ENCODE measurements around the gene SLFN11. TPM values are rescaled to one million over a fixed set of nuclear protein-coding genes. Genes with fewer than 3 reads are reported as not detected.

SLFN11 gene
- total RNA-seq, 1 donor from 2014 or later, result 6.0 TPM

Other genes starting within 250 kb of the SLFN11 start
- 18.2 and 28.8 TPM in 2 replicates for gene NLE1, start 231.3 kb downstream of the SLFN11 start, total RNA-seq
- not detected in 2 replicates for gene UNC45B, start 225.8 kb downstream of the SLFN11 start, total RNA-seq
- gene SLC35G3, start 179.2 kb downstream of the SLFN11 start, total RNA-seq, result not detected in 2 replicates
- 67.4 and 82.7 TPM in 2 replicates for gene SLFN5, start 130.5 kb downstream of the SLFN11 start, total RNA-seq
- gene SLFN12, start 58.9 kb upstream of the SLFN11 start, total RNA-seq, result 22.1 and 67.0 TPM in 2 replicates
- 3.1 and 9.2 TPM in 2 replicates for gene SLFN13, start 75.1 kb upstream of the SLFN11 start, total RNA-seq
- 0.05 TPM in 1 of 2 replicates, not detected in the other for gene SLFN12L, start 164.1 kb upstream of the SLFN11 start, total RNA-seq
- not detected in 2 replicates for gene SLFN14, start 187.2 kb upstream of the SLFN11 start, total RNA-seq
- gene PEX12, start 204.9 kb upstream of the SLFN11 start, total RNA-seq, result 3.0 and 5.6 TPM in 2 replicates
- gene AP2B1, start 213.7 kb upstream of the SLFN11 start, total RNA-seq, result 134 and 233 TPM in 2 replicates